ENCODE results near the gene CNNM4.

The CNNM4 gene

DNA sequence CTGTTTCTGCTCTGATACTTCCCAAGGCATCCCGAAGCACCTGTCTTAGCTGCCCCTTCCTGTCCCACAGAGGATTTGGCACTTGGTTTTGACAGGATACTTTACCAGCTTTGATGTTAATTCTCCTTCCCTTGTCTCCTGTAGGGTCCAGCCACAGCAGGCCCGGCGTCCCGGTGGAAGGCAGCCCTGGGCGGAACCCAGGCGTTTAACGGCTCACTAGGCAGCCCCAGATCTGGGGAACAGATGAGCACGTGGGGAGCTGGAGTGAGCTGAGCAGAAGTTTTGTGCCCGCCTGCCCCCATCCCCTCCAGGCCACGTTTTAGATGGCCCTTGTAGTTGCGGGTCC lies 71.7 kb downstream of the CNNM4 start:
- DNase-seq (ENCODE audit: low read depth in 2 of 2): no peak

GRCh38 chr2:96832754-96833507 lies 72.2 kb downstream of the CNNM4 start:
- DNase-seq (ENCODE audit: low read depth in 2 of 2): no peak

DNA sequence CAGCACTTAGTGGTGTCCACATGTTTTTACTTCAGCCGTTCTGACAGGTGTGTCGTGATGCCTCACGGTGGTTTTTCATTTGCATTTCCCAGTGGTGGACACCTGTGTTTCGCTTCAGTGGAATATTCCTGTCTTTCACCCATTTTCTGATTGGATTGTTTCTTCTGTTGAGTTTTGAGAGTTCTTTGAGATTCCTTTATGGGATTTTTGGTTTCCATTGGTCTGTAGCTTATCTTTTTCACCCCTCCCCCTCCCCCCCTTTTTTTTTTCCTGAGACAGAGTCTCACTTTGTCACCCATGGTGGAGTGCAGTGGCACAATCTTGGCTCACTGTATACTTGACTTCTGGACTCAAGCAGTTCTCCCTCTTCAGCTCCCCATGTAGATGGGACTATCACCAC lies 75.1 kb downstream of the CNNM4 start:
- DNase-seq (ENCODE audit: low read depth in 2 of 2): no peak

DNA sequence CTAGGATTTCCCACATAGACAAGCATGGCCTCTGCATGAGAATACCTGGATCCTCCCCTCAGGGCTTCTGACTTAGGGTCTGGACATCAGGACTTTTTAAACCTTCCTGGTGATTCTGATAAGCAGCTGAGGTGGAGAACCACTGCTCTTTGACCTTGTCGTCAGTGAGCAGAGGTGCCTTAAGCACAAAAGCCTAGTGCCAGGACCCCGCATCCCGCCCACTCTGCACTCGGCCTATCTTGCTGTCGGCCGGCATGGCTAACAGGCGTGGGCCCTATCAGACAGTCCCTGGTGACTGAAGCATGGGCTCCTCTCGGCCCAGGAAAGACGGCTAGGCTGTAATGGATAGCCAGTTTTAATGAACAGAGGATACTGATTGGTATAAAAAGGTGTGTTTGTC lies 76.9 kb downstream of the CNNM4 start:
- DNase-seq (ENCODE audit: low read depth in 2 of 2): no peak

GRCh38 chr2:96838345-96839292 lies 77.9 kb downstream of the CNNM4 start:
- no peak for DNase-seq (ENCODE audit: low read depth in 2 of 2)

GRCh38 chr2:96839293-96839874 lies 78.7 kb downstream of the CNNM4 start:
- peak; percentile 65 to 72 for DNase-seq (ENCODE audit: low read depth in 2 of 2)

DNA sequence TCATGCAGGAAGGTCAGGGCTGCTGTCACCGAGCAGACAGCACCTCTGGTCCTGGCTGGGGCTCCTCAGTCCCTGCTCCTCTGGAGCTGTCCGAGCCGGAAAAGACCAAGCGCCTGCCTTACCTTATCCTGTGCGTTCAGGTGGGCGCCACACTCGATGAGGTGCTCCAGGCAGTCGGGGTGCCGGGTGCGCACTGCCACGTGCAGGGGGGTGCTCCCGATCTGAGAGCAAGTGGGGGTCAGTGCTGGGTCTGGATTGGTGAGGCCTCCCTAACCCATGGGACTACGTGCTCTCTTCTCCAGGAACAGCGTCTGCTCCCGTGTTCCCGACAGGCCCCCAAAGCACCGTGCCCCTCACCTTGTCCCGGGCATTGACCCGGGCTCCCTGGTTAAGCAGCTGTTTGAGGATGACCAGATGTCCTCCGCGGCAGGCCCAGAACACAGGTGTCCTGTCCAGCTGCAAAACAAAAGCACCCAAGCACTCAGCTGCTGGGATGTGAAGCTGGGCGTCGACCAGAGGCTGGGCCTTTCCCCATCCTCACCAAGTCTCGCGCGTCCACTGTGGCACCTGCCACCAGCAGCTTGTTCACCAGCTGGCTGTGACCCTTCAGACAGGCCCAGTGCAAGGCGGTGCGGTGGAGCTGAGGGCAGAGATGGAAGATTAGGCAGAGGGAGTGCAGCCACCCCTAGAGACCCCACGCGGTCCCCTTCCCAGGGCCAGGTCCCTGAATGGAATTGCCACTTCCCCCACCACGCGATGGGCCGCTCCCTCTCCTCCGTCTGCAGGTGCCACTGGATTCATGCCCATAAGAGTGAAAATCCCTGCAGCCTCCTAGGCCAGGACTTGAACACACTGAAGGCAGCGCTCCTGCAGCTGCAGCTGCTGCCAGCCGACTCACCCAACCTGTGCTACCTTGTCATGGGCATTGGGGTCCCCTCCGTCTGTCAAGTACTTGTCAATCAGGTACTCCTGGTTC lies 79.5 kb downstream of the CNNM4 start:
- no peak for DNase-seq (ENCODE audit: low read depth in 2 of 2)

GRCh38 chr2:96841701-96842495 lies 81.2 kb downstream of the CNNM4 start:
- DNase-seq (ENCODE audit: low read depth in 2 of 2): no peak

GRCh38 chr2:96842600-96842999 lies 81.9 kb downstream of the CNNM4 start:
- DNase-seq (ENCODE audit: low read depth in 2 of 2): no peak

GRCh38 chr2:96843538-96844268 lies 83.0 kb downstream of the CNNM4 start, which contains the start of gene ANKRD23:
Gene ANKRD23 (minus strand): TSS chr2:96844021. CDS start chr2:96843992, 29 bp downstream.
- DNase-seq (ENCODE audit: low read depth in 2 of 2): no peak

DNA sequence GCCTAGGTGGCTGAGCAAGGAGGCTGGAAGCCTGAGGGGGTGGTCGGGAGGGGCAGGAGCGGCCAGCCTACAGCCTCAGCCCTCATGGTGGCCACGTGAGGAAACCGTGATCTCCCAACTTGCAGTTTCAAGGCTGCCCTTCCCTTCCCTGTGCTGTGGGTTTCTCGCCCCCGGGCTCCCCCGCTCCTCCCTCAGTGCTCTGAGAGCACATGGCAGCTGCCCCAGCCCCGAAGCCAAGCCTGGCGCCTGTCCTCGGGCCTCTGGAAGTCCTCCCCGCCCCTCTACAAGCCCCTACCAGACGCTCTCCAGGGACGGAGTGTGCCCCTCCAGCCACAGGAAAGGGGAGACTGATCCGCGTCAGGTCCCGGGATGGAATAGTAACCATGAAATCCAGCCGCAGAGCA lies 83.7 kb downstream of the CNNM4 start:
- no peak for DNase-seq (ENCODE audit: low read depth in 2 of 2)

DNA sequence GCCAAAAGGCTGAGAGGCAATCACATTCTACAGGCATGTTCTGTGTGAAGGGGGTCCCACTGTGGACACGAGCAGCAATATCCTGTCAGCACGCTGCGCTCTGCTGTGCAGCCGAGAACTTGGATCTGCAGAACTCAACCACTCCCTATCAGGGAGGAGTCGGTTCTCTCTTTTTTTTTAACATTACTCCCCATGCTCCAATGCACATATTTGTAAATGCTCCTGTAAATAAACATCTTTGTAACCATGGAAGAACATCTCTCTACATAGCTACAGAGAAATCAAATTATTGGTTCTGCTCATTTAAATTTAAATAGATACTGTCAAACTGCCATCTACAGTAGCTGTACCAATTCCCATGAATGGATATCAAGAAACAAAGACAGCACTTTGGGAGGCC lies 86.1 kb downstream of the CNNM4 start:
- no peak for DNase-seq (ENCODE audit: low read depth in 2 of 2)

DNA sequence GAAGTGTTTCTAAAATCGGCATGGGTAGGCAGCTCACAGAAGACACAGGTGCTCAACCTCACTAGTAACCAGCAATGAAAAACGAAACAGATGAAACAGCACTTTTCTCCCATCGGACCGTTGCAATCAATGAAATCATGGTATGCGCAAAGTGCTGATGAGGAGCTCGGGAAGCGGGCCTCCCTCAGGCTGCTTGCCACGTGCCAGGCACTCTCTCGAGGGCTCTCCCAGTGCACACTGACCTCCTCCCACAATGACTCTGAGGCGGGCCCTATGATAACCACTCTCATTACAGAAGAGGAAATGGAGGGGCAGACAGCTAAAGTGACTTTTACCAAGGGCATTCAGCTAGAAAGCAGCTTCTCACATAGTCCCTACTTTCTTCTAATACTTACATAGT lies 86.9 kb downstream of the CNNM4 start:
- DNase-seq (ENCODE audit: low read depth in 2 of 2): no peak

DNA sequence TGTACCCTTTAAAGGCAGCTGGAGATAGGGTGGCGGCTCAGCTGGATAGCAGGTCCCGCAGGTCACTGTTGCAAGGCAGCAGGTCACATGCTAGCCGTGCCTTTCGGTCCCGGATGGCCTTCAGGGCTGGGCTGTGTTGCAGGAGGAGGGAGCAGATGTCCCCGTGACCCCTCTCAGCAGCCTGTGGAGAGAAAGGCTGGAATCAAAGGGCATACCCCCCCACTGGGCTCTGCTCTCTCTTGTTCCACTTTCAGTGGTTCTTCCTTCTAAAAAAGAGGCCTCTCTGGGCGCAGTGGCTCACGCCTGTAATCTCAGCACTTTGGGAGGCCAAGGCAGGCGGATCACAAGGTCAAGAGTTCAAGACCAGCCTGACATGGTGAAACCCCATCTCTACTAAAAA lies 87.6 kb downstream of the CNNM4 start:
- no peak for DNase-seq (ENCODE audit: low read depth in 2 of 2)

DNA sequence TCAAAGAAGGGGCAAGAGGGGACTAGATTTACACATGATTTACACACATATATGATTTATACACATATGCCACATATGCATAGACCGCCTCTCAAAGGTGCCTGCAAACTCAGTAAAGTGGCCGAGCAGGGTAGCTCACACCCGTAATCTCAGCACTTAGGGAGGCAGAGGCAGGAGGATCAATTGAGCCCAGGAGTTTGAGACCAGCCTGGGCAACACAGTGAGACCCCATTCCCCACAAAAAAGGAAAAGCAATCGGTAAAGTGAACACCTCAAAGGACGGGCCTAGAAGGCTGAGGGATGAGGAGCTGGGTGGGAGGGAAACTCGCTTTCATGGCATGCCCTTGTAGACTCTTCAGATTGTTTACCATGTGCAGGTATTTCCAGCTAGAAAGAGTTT lies 92.0 kb downstream of the CNNM4 start:
- no peak for DNase-seq (ENCODE audit: low read depth in 2 of 2)

DNA sequence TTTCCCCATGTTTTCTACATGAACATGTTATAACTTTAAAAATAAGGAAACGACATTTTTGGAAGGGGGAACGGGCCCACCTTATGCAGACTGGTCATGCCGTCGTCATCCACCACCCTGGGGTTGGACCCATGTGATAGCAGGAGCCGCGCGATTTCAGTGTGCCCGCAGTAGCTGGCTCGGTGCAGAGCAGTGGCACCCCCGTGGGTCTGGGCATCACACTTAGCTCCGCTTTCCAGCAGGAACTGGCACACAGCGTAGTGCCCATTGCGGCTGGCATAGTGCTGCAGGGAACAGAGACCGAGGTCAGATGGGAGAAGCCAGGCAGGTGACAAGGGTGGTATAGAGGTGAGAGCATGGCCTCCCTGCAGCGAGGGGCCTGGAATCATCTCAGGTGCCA lies 92.6 kb downstream of the CNNM4 start:
- no peak for DNase-seq (ENCODE audit: low read depth in 2 of 2)

GRCh38 chr2:96856776-96857666 lies 96.3 kb downstream of the CNNM4 start:
- DNase-seq (ENCODE audit: low read depth in 2 of 2): no peak

DNA sequence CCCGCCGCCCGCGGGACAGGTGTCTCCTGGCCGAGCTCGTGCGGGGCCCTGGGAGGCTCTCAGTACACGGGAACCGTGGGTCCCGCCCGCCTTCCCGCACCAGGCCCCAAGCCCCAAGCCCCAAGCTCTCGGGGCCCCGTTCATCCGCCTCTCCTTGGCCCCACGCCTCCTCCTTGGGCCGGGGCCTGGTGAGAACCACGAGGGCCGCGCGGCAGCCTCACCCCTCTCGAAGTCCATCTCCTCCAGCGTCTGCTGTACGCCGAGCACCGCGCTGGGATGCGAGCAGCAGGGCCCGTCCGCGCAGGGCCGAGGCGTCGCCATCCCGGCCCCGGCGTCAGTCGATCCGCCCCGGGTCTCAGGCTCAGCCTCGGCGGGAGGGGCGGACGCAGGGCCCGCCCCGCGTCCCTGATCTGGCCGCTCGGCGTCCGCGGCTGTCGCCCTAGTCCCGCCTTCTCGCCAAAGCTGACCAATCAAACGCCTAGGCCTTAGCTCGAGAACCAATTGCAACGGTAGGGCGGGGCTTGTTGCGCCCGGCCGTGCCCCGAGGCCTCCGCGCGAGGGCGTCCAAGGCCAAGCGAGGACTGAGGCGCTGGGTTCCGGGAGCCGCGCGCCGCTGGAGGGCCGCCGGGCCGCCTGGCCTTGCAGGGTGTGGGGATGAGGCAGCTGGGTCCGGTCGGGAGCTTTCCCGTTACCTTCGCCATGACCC lies 97.1 kb downstream of the CNNM4 start, which contains the start of gene ANKRD39:
ANKRD39 (minus strand) TSS at position 350 of the 706 bp plus-strand sequence; CDS start at position 321, 29 bp downstream.
- peak; percentile 96 for DNase-seq (ENCODE audit: low read depth in 2 of 2)
